Progenitor cell of endocrine pancreas (in vitro differentiated cells): Measurements from ENCODE around the gene CRHR1. TPM values are rescaled to one million over a fixed set of nuclear protein-coding genes. Genes with fewer than 3 reads are reported as not detected.
A peak's percentile ranks its signal among the peaks of the same experiment; 100 is the strongest.
"Not testable (repeated sequence)": the region's sequence is repeated elsewhere in the genome, so short reads cannot be mapped to it uniquely, and the experiment has no call there.

ENCODE experiments used
- DNase-seq: peaks from one replicate; pipeline ENCODE4 v3.0.0; 2021; ENCODE audit warnings: low spot score; ENCODE audit not compliant: unreplicated experiment
- H3K27ac Mint-ChIP-seq: 2 replicates; pipeline ENCODE4 v1.8.0; 2021; ENCODE audit warnings: mild to moderate bottlenecking, moderate library complexity, mixed read lengths
- H3K27me3 Mint-ChIP-seq: 2 replicates; pipeline ENCODE4 v1.8.0; 2021; ENCODE audit warnings: mixed read lengths
- H3K36me3 Mint-ChIP-seq: 2 replicates; pipeline ENCODE4 v1.8.0; 2022; ENCODE audit warnings: mixed read lengths; ENCODE audit not compliant: insufficient read depth
- H3K4me1 Mint-ChIP-seq: 2 replicates; pipeline ENCODE4 v1.8.0; 2021; ENCODE audit warnings: low read depth, mixed read lengths
- H3K4me3 Mint-ChIP-seq: 2 replicates; pipeline ENCODE4 v1.8.0; 2021; ENCODE audit warnings: low read depth, mild to moderate bottlenecking, moderate library complexity, mixed read lengths
- H3K9me3 Mint-ChIP-seq: 2 replicates; pipeline ENCODE4 v1.8.0; 2021; ENCODE audit warnings: low read depth, mixed read lengths
- total RNA-seq: library from RNA; stranded (reverse); gene quantifications from 2 replicates; pipeline ENCODE4 v1.2.1, GENCODE V29; 2021
- TF ChIP-seq, protein P1 (sequence below): fragments of 200-600 bp; sonication (generic); IDR thresholded peaks from one replicate; pipeline ENCODE4 v1.5.0; 2021; ENCODE audit warnings: antibody characterized with exemption, mild to moderate bottlenecking; ENCODE audit not compliant: unreplicated experiment

CRHR1 gene
- total RNA-seq, 1 donor from 2014 or later: not detected

DNA sequence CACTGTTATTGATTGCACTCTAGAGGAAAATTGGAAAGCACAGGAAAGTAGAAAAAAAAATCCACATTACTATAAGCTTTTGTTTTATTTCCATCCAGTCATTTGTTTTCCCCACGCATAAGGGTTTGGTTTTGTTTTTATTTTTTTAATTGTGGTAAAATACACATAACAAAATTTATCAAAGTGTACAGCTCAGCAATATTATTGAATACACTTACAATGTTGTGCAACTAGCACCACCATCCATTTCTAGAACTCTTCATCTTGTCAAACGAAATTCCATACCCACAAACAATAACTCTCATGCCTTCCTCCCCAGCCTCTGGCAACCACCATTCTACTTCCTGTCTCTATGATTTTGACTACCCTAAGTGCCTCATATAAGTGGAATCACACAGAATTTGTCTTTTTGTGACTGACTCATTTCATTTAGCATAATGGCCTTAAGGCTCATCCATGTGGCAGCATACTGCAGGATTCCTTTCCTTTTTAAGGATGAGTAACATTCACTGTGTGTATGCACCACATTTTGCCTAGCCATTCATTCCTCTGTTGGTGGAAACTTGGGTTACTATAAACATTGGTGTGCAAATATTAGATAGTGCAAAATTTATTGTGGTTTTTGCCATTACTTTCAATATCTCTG lies 71.7 kb downstream of the CRHR1 start:
- Mint-ChIP-seq H3K27me3 (peaks cover 35% of the 10 kb centered on the region), H3K27ac (no peak overlapping the region), H3K9me3 (no peaks in the 10 kb centered on the region), H3K4me1 (no peaks in the 10 kb centered on the region), H3K4me3 (no peak overlapping the region), H3K36me3 (no peaks in the 10 kb centered on the region)
- DNase-seq: no peak
- TF ChIP-seq, protein P1, sequence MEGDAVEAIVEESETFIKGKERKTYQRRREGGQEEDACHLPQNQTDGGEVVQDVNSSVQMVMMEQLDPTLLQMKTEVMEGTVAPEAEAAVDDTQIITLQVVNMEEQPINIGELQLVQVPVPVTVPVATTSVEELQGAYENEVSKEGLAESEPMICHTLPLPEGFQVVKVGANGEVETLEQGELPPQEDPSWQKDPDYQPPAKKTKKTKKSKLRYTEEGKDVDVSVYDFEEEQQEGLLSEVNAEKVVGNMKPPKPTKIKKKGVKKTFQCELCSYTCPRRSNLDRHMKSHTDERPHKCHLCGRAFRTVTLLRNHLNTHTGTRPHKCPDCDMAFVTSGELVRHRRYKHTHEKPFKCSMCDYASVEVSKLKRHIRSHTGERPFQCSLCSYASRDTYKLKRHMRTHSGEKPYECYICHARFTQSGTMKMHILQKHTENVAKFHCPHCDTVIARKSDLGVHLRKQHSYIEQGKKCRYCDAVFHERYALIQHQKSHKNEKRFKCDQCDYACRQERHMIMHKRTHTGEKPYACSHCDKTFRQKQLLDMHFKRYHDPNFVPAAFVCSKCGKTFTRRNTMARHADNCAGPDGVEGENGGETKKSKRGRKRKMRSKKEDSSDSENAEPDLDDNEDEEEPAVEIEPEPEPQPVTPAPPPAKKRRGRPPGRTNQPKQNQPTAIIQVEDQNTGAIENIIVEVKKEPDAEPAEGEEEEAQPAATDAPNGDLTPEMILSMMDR: no peak

DNA sequence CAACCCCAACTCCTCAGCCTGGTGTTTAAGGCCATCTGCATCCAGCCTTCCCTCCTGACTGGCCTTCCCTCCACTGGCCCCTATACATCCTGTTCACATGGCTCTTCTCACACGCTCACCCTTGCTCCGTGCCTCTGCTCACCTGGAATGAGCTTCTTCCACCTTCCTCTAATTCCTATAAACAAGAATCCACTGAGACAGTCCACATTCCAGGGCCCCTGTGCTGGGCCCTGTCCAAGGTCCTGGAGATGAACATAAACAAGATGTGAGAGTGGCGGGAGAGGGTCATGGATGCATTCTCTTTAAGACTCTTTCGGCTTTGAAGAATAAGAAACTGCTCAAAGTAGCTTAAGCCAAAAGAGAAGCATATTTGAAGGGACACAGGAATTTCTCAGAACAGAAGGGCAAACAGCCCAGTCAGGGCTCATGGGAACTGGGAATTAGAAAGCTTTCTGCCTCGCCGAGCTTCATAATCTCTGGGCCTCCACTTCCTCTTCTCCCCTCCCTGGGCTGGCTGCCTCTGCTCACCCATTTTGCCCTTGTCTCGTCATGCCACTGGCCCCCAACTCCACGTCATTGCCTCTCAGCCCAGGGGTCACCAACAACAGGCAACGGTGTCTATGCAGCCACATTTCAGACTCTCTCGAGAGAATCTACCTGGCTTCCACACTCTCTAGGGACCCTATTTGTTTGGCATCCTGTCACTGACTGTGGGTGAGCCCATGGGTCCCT lies 74.0 kb downstream of the CRHR1 start:
- Mint-ChIP-seq H3K27ac (no peak overlapping the region), H3K36me3 (no peaks in the 10 kb centered on the region), H3K27me3 (peaks cover 33% of the 10 kb centered on the region), H3K4me3 (no peak overlapping the region), H3K4me1 (no peaks in the 10 kb centered on the region), H3K9me3 (no peaks in the 10 kb centered on the region)
- peak; percentile 49 for DNase-seq
- TF ChIP-seq, protein P1: no peak

DNA sequence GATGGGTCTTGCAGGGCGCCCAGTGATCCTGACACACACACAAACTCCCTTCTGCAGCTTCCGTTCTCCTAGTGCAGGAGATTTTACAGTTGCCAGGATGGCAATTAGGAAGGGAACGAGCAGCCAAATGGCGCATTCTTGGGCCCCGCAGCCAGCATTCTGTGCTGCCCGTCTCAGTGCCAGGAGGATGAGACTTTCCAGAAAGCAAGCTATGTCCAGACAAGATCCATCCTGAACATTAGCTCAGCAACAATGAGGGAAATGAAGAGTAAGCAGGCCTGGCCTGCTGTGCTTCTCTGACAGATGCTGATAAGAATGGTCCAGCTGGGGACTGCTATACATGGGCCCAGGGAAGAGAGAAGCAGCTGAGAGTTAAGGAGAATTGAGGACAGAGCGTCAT lies 77.0 kb downstream of the CRHR1 start:
- no peaks in the 10 kb centered on the region for H3K9me3 Mint-ChIP-seq
- no peak for DNase-seq
- H3K27me3 Mint-ChIP-seq: peaks cover 35% of the 10 kb centered on the region
- TF ChIP-seq, protein P1: no peak
- H3K27ac Mint-ChIP-seq: no peak overlapping the region
- H3K36me3 Mint-ChIP-seq: no peaks in the 10 kb centered on the region
- no peak overlapping the region for H3K4me3 Mint-ChIP-seq
- H3K4me1 Mint-ChIP-seq: peaks cover 3% of the 10 kb centered on the region

DNA sequence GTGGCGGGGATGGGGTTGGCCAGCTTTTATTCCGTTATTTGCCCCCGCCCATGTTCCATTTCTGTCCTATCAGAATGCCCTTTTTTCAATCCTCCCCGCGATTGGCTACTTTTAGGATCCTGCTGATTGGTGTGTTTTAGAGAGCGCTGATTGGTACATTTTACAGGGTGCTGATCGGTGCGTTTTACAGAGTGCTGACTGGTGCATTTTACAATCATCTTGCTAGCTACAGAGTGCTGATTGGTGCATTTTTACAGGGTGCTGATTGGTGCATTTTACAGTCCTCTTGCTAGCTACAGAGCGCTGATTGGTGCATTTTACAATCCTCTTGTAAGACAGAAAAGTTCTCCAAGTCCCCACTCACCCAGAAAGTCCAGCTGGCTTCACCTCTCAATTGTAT lies 78.0 kb downstream of the CRHR1 start:
- not testable (repeated sequence) for H3K27ac Mint-ChIP-seq

DNA sequence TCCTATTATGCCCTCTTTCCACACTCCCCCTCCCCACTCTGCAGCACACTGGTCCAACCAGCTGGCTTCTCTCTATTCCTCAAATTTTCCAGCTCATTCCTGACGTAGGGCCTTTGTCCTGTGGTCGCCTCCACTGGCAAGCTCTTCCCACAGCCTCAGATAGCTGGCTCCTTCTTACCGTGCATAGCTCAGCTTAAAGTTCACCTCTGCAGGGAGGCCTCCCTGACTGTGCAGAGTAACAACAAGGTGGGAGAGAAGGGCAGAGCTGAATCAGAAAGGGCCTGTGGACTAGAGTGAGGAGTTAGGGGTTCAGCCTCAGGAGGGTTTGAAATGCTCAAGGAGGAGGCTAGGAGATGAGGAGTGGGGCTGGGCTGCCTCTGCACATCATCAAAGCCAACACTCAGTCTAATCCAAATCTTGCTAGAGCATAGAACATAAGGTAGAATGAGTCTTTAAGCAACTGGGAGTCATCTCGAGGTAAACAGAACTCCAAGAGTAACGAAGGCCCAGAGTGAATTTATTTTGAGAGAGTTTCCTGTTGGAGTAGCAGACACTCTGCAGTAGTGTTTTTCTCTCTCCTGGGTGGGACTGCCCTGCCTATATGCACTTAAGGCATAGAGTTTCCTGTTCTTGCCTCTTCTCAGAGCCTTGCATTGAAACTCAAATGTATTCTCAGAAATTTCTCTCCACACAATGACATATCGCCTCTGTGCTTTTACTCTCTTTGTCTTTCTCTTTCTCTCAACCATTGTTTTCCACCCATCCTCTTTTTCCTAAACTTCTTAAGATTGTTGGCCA lies 79.9 kb downstream of the CRHR1 start:
- TF ChIP-seq, protein P1: no peak
- H3K27me3 Mint-ChIP-seq: peaks cover 37% of the 10 kb centered on the region
- no peaks in the 10 kb centered on the region for H3K9me3 Mint-ChIP-seq
- no peaks in the 10 kb centered on the region for H3K36me3 Mint-ChIP-seq
- H3K27ac Mint-ChIP-seq: no peak overlapping the region
- no peak overlapping the region for H3K4me3 Mint-ChIP-seq
- DNase-seq: no peak
- peaks cover 3% of the 10 kb centered on the region for H3K4me1 Mint-ChIP-seq

More for the DNA sequence above, 78.0 kb downstream of the CRHR1 start:
- not testable (repeated sequence) for DNase-seq, H3K4me3 Mint-ChIP-seq, H3K4me1 Mint-ChIP-seq, H3K9me3 Mint-ChIP-seq, H3K36me3 Mint-ChIP-seq
- H3K27me3 Mint-ChIP-seq: peaks cover 35% of the 10 kb centered on the region
